Mesendoderm (in vitro differentiated cells): Measurements from ENCODE around the gene CCL1.

Experiments
- DNase-seq: peaks from one replicate; pipeline ENCODE4 v3.0.0; 2013
- H2AK5ac ChIP-seq: 2 replicates; pipeline ENCODE4 v1.6.1; 2013; ENCODE audit warnings: low read length, inconsistent platforms
- H2BK120ac ChIP-seq: 2 replicates; pipeline ENCODE4 v1.6.1; 2013; ENCODE audit warnings: low read depth, mild to moderate bottlenecking, low read length, moderate library complexity, mixed read lengths
- H2BK15ac ChIP-seq: replicated peaks from 2 replicates; pipeline ENCODE4 v1.6.1; 2013; ENCODE audit warnings: low read depth, mild to moderate bottlenecking, moderate library complexity
- H2BK5ac ChIP-seq: 2 replicates; pipeline ENCODE4 v1.6.1; 2013; ENCODE audit warnings: low read length, inconsistent platforms
- H3K18ac ChIP-seq: 2 replicates; pipeline ENCODE4 v1.6.1; 2013; ENCODE audit warnings: mild to moderate bottlenecking, low read length, mixed read lengths
- H3K23ac ChIP-seq: one replicate; pipeline ENCODE4 v1.6.1; 2013; ENCODE audit warnings: low read length
- H3K27ac ChIP-seq: 2 replicates; pipeline ENCODE4 v1.5.1; 2013; ENCODE audit warnings: low read depth, mild to moderate bottlenecking, inconsistent platforms, low read length, moderate library complexity
- H3K27me3 ChIP-seq: 2 replicates; pipeline ENCODE4 v1.6.1; 2013; ENCODE audit warnings: low read length, control low read depth, mild to moderate bottlenecking, inconsistent platforms; ENCODE audit not compliant: insufficient read depth, poor library complexity
- H3K36me3 ChIP-seq: 2 replicates; pipeline ENCODE4 v1.6.1; 2013; ENCODE audit warnings: low read length, inconsistent platforms; ENCODE audit not compliant: control insufficient read depth, insufficient read depth
- H3K4ac ChIP-seq: one replicate; pipeline ENCODE4 v1.6.1; 2013; ENCODE audit warnings: low read depth, mild to moderate bottlenecking, low read length, moderate library complexity
- H3K4me1 ChIP-seq: 2 replicates; pipeline ENCODE4 v1.6.1; 2013; ENCODE audit warnings: low read depth, low read length, inconsistent platforms; ENCODE audit not compliant: control insufficient read depth
- H3K4me2 ChIP-seq: 2 replicates; pipeline ENCODE4 v1.6.1; 2013; ENCODE audit warnings: low read length
- H3K4me3 ChIP-seq: 2 replicates; pipeline ENCODE4 v1.5.1; 2013; ENCODE audit warnings: mild to moderate bottlenecking, low read length
- H3K56ac ChIP-seq: one replicate; pipeline ENCODE4 v1.6.1; 2013; ENCODE audit warnings: low read length
- H3K79me1 ChIP-seq: 2 replicates; pipeline ENCODE4 v1.6.1; 2013; ENCODE audit warnings: low read length, inconsistent platforms
- H3K79me2 ChIP-seq: 2 replicates; pipeline ENCODE4 v1.6.1; 2013; ENCODE audit warnings: mild to moderate bottlenecking, low read length; ENCODE audit not compliant: control insufficient read depth, insufficient read depth
- H3K9ac ChIP-seq: 2 replicates; pipeline ENCODE4 v1.6.1; 2013; ENCODE audit warnings: low read length, inconsistent platforms
- H4K5ac ChIP-seq: one replicate; pipeline ENCODE4 v1.6.1; 2013; ENCODE audit warnings: low read length
- H4K8ac ChIP-seq: one replicate; pipeline ENCODE4 v1.6.1; 2013; ENCODE audit warnings: low read depth, mild to moderate bottlenecking, control low read depth, low read length, moderate library complexity
- WGBS: extraction: QIAGEN DNeasy Blood & Tissue Kit; methylation state at CpG from one replicate; pipeline ENCODE4 v1.1.7; 2013; ENCODE audit warnings: low lambda C conversion rate, missing lambda C conversion rate; ENCODE audit not compliant: insufficient coverage; ENCODE audit errors: extremely low coverage; 5-methylcytosine and 5-hydroxymethylcytosine counted together

The CCL1 gene

DNA sequence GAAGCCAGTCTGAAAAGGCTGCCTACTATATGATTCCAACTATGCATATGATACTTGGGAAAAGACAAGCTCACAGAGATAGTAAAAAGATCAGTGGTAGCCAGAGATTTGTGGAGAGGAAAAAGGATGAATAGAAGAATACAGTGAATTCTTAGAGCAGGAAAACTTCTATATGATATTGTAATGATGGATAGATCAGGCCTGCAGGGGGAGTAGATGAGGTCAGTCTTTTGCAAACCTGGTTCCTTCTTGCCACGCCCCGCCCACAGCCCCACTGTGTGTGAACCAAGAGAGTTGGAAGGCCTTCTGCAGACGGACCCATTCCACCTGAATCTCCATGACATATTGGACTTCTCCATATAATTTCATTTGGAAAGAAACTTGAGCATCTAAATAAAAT is 44.6 kb downstream of the CCL1 start:
- peak; percentile 62 for DNase-seq
- H3K4ac ChIP-seq, result no peak overlapping the region
- no peak overlapping the region for H3K23ac ChIP-seq
- no peaks in the 10 kb centered on the region for H3K4me1 ChIP-seq
- no CpG with 5 or more reads among the region's 3 CpGs for WGBS
- H2BK120ac ChIP-seq, result no peak overlapping the region
- no peak overlapping the region for H3K56ac ChIP-seq
- H2BK15ac ChIP-seq, result no peak overlapping the region
- no peak overlapping the region for H4K8ac ChIP-seq
- no peak overlapping the region for H4K5ac ChIP-seq
- no peaks in the 10 kb centered on the region for H3K79me2 ChIP-seq
- no peak overlapping the region for H3K18ac ChIP-seq
- no peaks in the 10 kb centered on the region for H3K27me3 ChIP-seq
- H3K79me1 ChIP-seq, result no peaks in the 10 kb centered on the region
- no peak overlapping the region for H3K4me2 ChIP-seq
- no peak overlapping the region for H3K27ac ChIP-seq
- H2AK5ac ChIP-seq, result no peak overlapping the region
- no peaks in the 10 kb centered on the region for H3K36me3 ChIP-seq
- no peak overlapping the region for H3K4me3 ChIP-seq
- no peak overlapping the region for H2BK5ac ChIP-seq
- H3K9ac ChIP-seq, result no peak overlapping the region

GRCh38 chr17:34314279-34314678 is 48.8 kb downstream of the CCL1 start:
- H2BK120ac ChIP-seq, result no peak overlapping the region
- H3K9ac ChIP-seq, result no peak overlapping the region
- H2BK15ac ChIP-seq, result no peak overlapping the region
- no peak overlapping the region for H4K5ac ChIP-seq
- no peak for DNase-seq
- no peak overlapping the region for H3K4me2 ChIP-seq
- H3K27me3 ChIP-seq, result no peaks in the 10 kb centered on the region
- WGBS, result no CpG with 5 or more reads among the region's 4 CpGs
- H3K4me3 ChIP-seq, result no peak overlapping the region
- no peak overlapping the region for H3K27ac ChIP-seq
- no peak overlapping the region for H3K4ac ChIP-seq
- no peaks in the 10 kb centered on the region for H3K36me3 ChIP-seq
- no peak overlapping the region for H3K18ac ChIP-seq
- H3K56ac ChIP-seq, result no peak overlapping the region
- no peak overlapping the region for H2BK5ac ChIP-seq
- no peaks in the 10 kb centered on the region for H3K79me2 ChIP-seq
- H4K8ac ChIP-seq, result no peak overlapping the region
- no peak overlapping the region for H3K23ac ChIP-seq
- no peaks in the 10 kb centered on the region for H3K79me1 ChIP-seq
- H3K4me1 ChIP-seq, result no peaks in the 10 kb centered on the region
- H2AK5ac ChIP-seq, result no peak overlapping the region

DNA sequence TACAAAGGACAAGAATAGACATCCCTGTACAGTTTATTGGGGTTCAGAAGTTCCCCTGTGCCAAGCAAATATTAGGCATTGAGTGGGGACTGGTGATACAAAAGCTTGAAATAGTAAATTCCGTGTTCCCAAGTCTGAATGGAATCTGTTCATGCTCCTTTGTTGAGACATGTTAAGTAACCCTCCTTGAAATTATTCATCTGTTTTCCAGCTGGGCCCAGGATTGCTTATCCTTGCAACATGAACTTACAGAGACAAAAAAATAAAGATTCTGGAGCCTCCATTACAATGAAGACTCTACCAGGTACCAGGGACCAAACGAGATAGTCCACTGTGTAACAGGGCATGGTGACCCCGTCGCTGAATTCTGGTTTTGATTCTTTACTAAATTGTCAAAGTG is 49.9 kb downstream of the CCL1 start:
- H4K8ac ChIP-seq, result no peak overlapping the region
- H3K27me3 ChIP-seq, result no peaks in the 10 kb centered on the region
- H3K23ac ChIP-seq, result no peak overlapping the region
- no peak overlapping the region for H3K4me2 ChIP-seq
- no peak overlapping the region for H4K5ac ChIP-seq
- no peak overlapping the region for H2BK120ac ChIP-seq
- no peak for DNase-seq
- H3K4me1 ChIP-seq, result no peaks in the 10 kb centered on the region
- H3K79me2 ChIP-seq, result no peaks in the 10 kb centered on the region
- no peak overlapping the region for H3K9ac ChIP-seq
- no peak overlapping the region for H3K56ac ChIP-seq
- no peak overlapping the region for H3K18ac ChIP-seq
- H3K27ac ChIP-seq, result no peak overlapping the region
- no peaks in the 10 kb centered on the region for H3K79me1 ChIP-seq
- no peak overlapping the region for H3K4me3 ChIP-seq
- H3K36me3 ChIP-seq, result no peaks in the 10 kb centered on the region
- WGBS, result no CpG with 5 or more reads among the region's 4 CpGs
- no peak overlapping the region for H2BK15ac ChIP-seq
- H2AK5ac ChIP-seq, result no peak overlapping the region
- H2BK5ac ChIP-seq, result no peak overlapping the region
- H3K4ac ChIP-seq, result no peak overlapping the region

- Histone ChIP-seq H3K4ac (no peak overlapping the region), H3K18ac (no peak overlapping the region), H2BK120ac (no peak overlapping the region), H3K36me3 (no peaks in the 10 kb centered on the region), H2BK5ac (no peak overlapping the region), H3K23ac (no peak overlapping the region), H4K8ac (no peak overlapping the region), H4K5ac (no peak overlapping the region), H3K27me3 (no peaks in the 10 kb centered on the region), H3K79me1 (no peaks in the 10 kb centered on the region), H3K4me2 (no peak overlapping the region), H3K9ac (no peak overlapping the region), H3K56ac (no peak overlapping the region), H2AK5ac (no peak overlapping the region), H3K79me2 (no peaks in the 10 kb centered on the region), H3K4me1 (no peaks in the 10 kb centered on the region), H3K4me3 (no peak overlapping the region), H3K27ac (no peak overlapping the region), H2BK15ac (no peak overlapping the region)
- DNase-seq, result no peak
- WGBS, result 100% methylated on average over 1 of the region's 5 CpGs
Measured at GRCh38 chr17:34312080-34312479, 51.0 kb downstream of the CCL1 start.

DNA sequence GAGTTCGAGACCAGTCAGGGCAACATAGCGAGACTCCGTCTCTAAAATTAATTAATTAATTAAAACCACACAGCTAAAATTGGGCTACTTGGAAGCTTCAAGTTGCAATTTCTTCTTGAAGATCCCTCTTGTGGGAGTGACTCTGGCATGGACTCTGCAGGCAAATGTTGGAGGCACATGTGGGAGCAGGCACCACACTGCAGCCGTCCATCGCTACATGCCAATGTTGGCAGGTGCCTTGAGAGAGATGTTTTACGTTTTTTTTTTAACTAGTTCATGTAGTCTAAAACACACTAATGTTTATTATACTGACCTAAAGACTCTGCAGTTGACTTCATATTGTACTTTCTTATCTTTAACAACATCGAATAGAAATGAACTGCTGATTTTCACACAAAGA is 51.7 kb downstream of the CCL1 start:
- no peak overlapping the region for H4K8ac ChIP-seq
- H3K23ac ChIP-seq, result no peak overlapping the region
- H2AK5ac ChIP-seq, result no peak overlapping the region
- H2BK120ac ChIP-seq, result no peak overlapping the region
- H3K27ac ChIP-seq, result no peak overlapping the region
- H3K4ac ChIP-seq, result no peak overlapping the region
- H3K4me3 ChIP-seq, result no peak overlapping the region
- no peak overlapping the region for H2BK15ac ChIP-seq
- no peak overlapping the region for H3K9ac ChIP-seq
- no peaks in the 10 kb centered on the region for H3K79me1 ChIP-seq
- H4K5ac ChIP-seq, result no peak overlapping the region
- H3K56ac ChIP-seq, result no peak overlapping the region
- no peak overlapping the region for H2BK5ac ChIP-seq
- H3K18ac ChIP-seq, result no peak overlapping the region
- DNase-seq, result no peak
- H3K4me1 ChIP-seq, result no peaks in the 10 kb centered on the region
- WGBS, result no CpG with 5 or more reads among the region's 7 CpGs
- H3K27me3 ChIP-seq, result no peaks in the 10 kb centered on the region
- no peaks in the 10 kb centered on the region for H3K36me3 ChIP-seq
- H3K4me2 ChIP-seq, result no peak overlapping the region
- no peaks in the 10 kb centered on the region for H3K79me2 ChIP-seq
